Stomach smooth muscle (tissue), 2 donors: ENCODE data around the gene PGM3.
A peak's percentile ranks its signal among the peaks of the same experiment; 100 is the strongest.
"Not testable (repeated sequence)": the region's sequence is repeated elsewhere in the genome, so short reads cannot be mapped to it uniquely, and the experiment has no call there.

Experiments used
- H3K27ac ChIP-seq: one replicate; pipeline ENCODE4 v1.7.0; 2013; ENCODE audit warnings: mild to moderate bottlenecking, low read length, inconsistent platforms
- H3K27me3 ChIP-seq, 2 donors: one replicate each; pipeline ENCODE4 v1.7.0; 2013; ENCODE audit warnings: low read length in 2 of 2; ENCODE audit not compliant: insufficient read depth in 2 of 2, control insufficient read depth in 1 of 2
- H3K36me3 ChIP-seq, 2 donors: one replicate each; pipeline ENCODE4 v1.7.0; 2013; ENCODE audit warnings: low read length in 2 of 2; ENCODE audit not compliant: control insufficient read depth in 2 of 2, insufficient read depth in 2 of 2
- H3K4me1 ChIP-seq: one replicate; pipeline ENCODE4 v1.7.0; 2013; ENCODE audit warnings: low read length; ENCODE audit not compliant: control insufficient read depth, insufficient read depth
- H3K4me3 ChIP-seq, 2 donors: one replicate each; pipeline ENCODE4 v1.7.0; 2013; ENCODE audit warnings: low read length in 2 of 2
- H3K9ac ChIP-seq, 2 donors: one replicate each; pipeline ENCODE4 v1.7.0; 2013; ENCODE audit warnings: low read length in 2 of 2, mild to moderate bottlenecking in 1 of 2
- H3K9me3 ChIP-seq, 2 donors: one replicate each; pipeline ENCODE4 v1.7.0; 2013; ENCODE audit warnings: low read length in 2 of 2; ENCODE audit not compliant: control insufficient read depth in 2 of 2
- donor health status: healthy.
- donor health status: Pancreatic carcinoma.

PGM3 gene

DNA sequence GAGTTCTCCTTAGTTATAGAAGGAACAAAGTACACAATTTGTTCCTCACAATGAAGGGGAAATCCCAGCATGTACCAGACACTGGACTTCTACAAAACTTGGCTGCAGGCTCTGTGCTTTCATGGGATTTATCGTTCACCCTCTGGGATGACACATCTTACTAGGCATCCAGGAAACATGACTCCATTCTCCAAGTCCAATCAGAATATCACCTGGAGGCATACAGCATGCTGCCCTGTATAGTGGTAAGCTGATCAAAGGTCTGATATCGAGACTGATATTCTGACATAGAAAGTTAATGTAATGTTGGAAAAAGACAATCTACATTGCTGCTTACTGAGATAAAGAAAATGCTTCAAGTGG lies 6.8 kb upstream of the PGM3 start:
- no peak overlapping the region for H3K4me3 ChIP-seq
- peaks cover 9 to 11% of the 10 kb centered on the region in 2 donors for H3K36me3 ChIP-seq
- no peak overlapping the region for H3K9ac ChIP-seq
- H3K27ac ChIP-seq: no peak overlapping the region
- no peaks in the 10 kb centered on the region for H3K4me1 ChIP-seq
- no peaks in the 10 kb centered on the region for H3K27me3 ChIP-seq
- no peaks in the 10 kb centered on the region for H3K9me3 ChIP-seq

GRCh38 chr6:83199173-83199862 lies 6.3 kb upstream of the PGM3 start:
- H3K36me3 ChIP-seq: peaks cover 9 to 11% of the 10 kb centered on the region in 2 donors

GRCh38 chr6:83198486-83199172 lies 5.6 kb upstream of the PGM3 start:
- peaks cover 9 to 11% of the 10 kb centered on the region in 2 donors for H3K36me3 ChIP-seq
- H3K4me3 ChIP-seq: no peak overlapping the region
- H3K27ac ChIP-seq: no peak overlapping the region
- no peaks in the 10 kb centered on the region for H3K9me3 ChIP-seq
- H3K9ac ChIP-seq: no peak overlapping the region
- H3K4me1 ChIP-seq: peaks cover 4% of the 10 kb centered on the region
- no peaks in the 10 kb centered on the region for H3K27me3 ChIP-seq

More at GRCh38 chr6:83199173-83199862, 6.3 kb upstream of the PGM3 start:
- no peak overlapping the region for H3K27ac ChIP-seq
- H3K4me3 ChIP-seq: no peak overlapping the region
- no peaks in the 10 kb centered on the region for H3K9me3 ChIP-seq
- H3K4me1 ChIP-seq: no peaks in the 10 kb centered on the region
- no peaks in the 10 kb centered on the region for H3K27me3 ChIP-seq
- no peak overlapping the region for H3K9ac ChIP-seq

DNA sequence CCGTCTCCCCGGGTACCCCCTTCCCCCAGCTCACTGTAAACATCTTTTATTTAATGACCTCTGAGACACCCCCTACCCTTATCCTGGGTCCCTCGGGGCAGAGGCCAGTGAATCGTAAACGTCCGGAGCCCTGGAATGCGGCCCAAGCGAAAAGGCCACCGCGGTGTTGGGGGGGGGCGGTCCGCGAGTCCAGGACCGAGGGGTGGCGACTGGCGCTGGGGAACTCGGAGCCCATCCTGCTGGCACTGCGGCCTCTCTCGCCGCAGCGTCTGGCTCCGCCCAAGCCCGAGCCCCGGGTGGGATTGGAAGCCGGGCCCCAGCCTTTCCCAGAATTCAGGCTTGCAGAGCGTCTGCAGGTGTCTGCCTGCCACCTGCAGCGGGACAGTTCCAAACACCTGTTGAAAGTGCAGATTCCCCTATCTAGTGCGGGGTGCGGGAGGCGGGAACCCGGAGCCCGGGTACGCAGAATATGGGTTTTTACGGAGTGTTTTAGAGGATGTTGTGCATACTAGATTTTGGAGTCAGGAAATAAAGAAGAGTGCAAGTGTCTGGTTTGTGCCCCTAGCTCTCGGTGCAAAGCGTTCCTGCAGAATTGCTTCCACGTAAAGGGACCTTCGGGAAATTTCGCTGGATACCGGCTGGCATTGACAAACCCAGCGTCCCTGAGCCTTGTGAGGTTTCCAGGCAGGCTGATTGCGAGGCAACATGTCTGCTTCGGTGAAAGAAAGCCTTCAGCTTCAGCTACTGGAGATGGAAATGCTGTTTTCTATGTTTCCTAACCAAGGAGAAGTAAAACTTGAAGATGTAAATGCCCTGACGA lies 892 bp upstream of the PGM3 start:
- peak overlapping the region; percentile 88 to 97 for H3K4me3 ChIP-seq
- H3K36me3 ChIP-seq: peaks cover 11 to 12% of the 10 kb centered on the region in 2 donors
- H3K9me3 ChIP-seq: no peaks in the 10 kb centered on the region
- no peaks in the 10 kb centered on the region for H3K27me3 ChIP-seq
- H3K27ac ChIP-seq: peak overlapping the region; percentile 42
- H3K9ac ChIP-seq: peak overlapping the region; percentile 83 to 88
- peaks cover 4% of the 10 kb centered on the region for H3K4me1 ChIP-seq

DNA sequence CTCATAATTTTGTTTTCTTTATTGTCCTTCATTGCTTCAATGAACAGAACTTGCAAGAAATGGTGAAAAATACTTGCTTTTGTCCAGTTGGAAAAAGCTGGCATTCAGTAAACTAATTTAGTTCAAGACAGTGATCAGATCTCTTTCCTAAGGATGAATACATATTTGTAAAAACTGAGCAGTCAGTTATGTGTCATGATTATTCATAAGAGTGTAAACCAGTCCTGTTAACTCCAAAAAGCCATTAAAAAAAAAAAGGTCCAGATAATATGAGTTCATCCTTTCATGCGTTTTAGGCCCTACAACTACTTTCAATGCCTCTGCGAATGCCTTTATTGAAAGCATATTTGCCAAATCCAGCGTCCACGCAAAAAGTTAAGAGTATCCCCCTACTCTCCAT lies 609 bp downstream of the PGM3 start:
- H3K27me3 ChIP-seq: no peaks in the 10 kb centered on the region
- peaks cover 7 to 12% of the 10 kb centered on the region in 2 donors for H3K36me3 ChIP-seq
- H3K4me1 ChIP-seq: peaks cover 4% of the 10 kb centered on the region
- peak overlapping the region; percentile 41 for H3K27ac ChIP-seq
- H3K4me3 ChIP-seq: peak overlapping the region; percentile 88 to 97
- no peaks in the 10 kb centered on the region for H3K9me3 ChIP-seq
- peak overlapping the region; percentile 83 to 88 for H3K9ac ChIP-seq

GRCh38 chr6:83191974-83192373 lies 1.1 kb downstream of the PGM3 start:
- H3K27me3 ChIP-seq, H3K27ac ChIP-seq, H3K9me3 ChIP-seq, H3K9ac ChIP-seq, H3K4me1 ChIP-seq: not testable (repeated sequence)
- H3K36me3 ChIP-seq: peaks cover 7 to 10% of the 10 kb centered on the region in 2 donors
- H3K4me3 ChIP-seq: peak overlapping the region; percentile 88 to 97

- Histone ChIP-seq H3K4me1 (peaks cover 4% of the 10 kb centered on the region), H3K9me3 (no peaks in the 10 kb centered on the region), H3K27me3 (no peaks in the 10 kb centered on the region), H3K4me3 (no peak overlapping the region), H3K36me3 (peaks cover 6 to 11% of the 10 kb centered on the region in 2 donors), H3K9ac (no peak overlapping the region), H3K27ac (no peak overlapping the region)
Observed at GRCh38 chr6:83190626-83191025, 2.4 kb downstream of the PGM3 start.

- Histone ChIP-seq H3K4me3 (no peak overlapping the region), H3K36me3 (peaks cover 9 to 21% of the 10 kb centered on the region in 2 donors), H3K9me3 (no peaks in the 10 kb centered on the region), H3K27ac (no peak overlapping the region), H3K4me1 (no peaks in the 10 kb centered on the region), H3K27me3 (no peaks in the 10 kb centered on the region), H3K9ac (no peak overlapping the region)
Observed at GRCh38 chr6:83188501-83188900, 4.6 kb downstream of the PGM3 start.

GRCh38 chr6:83185096-83185495 lies 8.0 kb downstream of the PGM3 start:
- Histone ChIP-seq H3K4me3 (no peak overlapping the region), H3K27me3 (no peaks in the 10 kb centered on the region), H3K4me1 (no peaks in the 10 kb centered on the region), H3K9me3 (no peaks in the 10 kb centered on the region), H3K27ac (no peak overlapping the region), H3K9ac (no peak overlapping the region), H3K36me3 (peaks cover 13 to 41% of the 10 kb centered on the region in 2 donors)

GRCh38 chr6:83183082-83183828 lies 9.8 kb downstream of the PGM3 start:
- H3K4me1 ChIP-seq: no peaks in the 10 kb centered on the region
- H3K36me3 ChIP-seq: peaks cover 16 to 40% of the 10 kb centered on the region in 2 donors
- H3K4me3 ChIP-seq: no peak overlapping the region
- no peaks in the 10 kb centered on the region for H3K27me3 ChIP-seq
- H3K9me3 ChIP-seq: no peaks in the 10 kb centered on the region
- no peak overlapping the region for H3K27ac ChIP-seq
- no peak overlapping the region for H3K9ac ChIP-seq
